RWPE2 (cell line): ENCODE measurements around the gene SORCS2.

Source experiments
- ATAC-seq: fragments of 200-7000 bp; cut with Tn5 transposase; 3 replicates; pipeline ENCODE4 v1.9.1; 2021; ENCODE audit warnings: low read depth
- DNase-seq: peaks from one replicate; pipeline ENCODE4 v3.0.0-alpha.2; 2020; ENCODE audit warnings: low spot score
- H3K27ac ChIP-seq: fragments of 450-650 bp; 2 replicates; pipeline ENCODE4 v1.5.1; 2017; ENCODE audit warnings: mild to moderate bottlenecking; ENCODE audit not compliant: poor library complexity, severe bottlenecking
- H3K27me3 ChIP-seq: fragments of 250-450 bp; sonication (Bioruptor Pico); 2 replicates; pipeline ENCODE4 v1.5.1; 2021; ENCODE audit warnings: mild to moderate bottlenecking, moderate library complexity; ENCODE audit not compliant: insufficient read depth, poor library complexity, severe bottlenecking
- H3K36me3 ChIP-seq: fragments of 250-450 bp; sonication (Bioruptor Pico); 2 replicates; pipeline ENCODE4 v1.5.1; 2020; ENCODE audit warnings: low read depth, mild to moderate bottlenecking, moderate library complexity
- H3K4me1 ChIP-seq: fragments of 250-450 bp; sonication (Bioruptor Pico); 2 replicates; pipeline ENCODE4 v1.5.1; 2021; ENCODE audit warnings: mild to moderate bottlenecking, moderate library complexity; ENCODE audit not compliant: insufficient read depth, poor library complexity, severe bottlenecking
- H3K4me3 ChIP-seq: fragments of 250-450 bp; sonication (Bioruptor Pico); 2 replicates; pipeline ENCODE4 v1.5.1; 2021; ENCODE audit warnings: mild to moderate bottlenecking, moderate library complexity; ENCODE audit not compliant: severe bottlenecking
- H3K9me3 ChIP-seq: fragments of 250-450 bp; sonication (Bioruptor Pico); 2 replicates; pipeline ENCODE4 v1.5.1; 2021; ENCODE audit warnings: mild to moderate bottlenecking, moderate library complexity; ENCODE audit not compliant: severe bottlenecking
- CTCF ChIP-seq: fragments of 450-650 bp; IDR thresholded peaks from one replicate; pipeline ENCODE4 v1.5.1; 2017; ENCODE audit warnings: mild to moderate bottlenecking, moderate library complexity; ENCODE audit not compliant: poor library complexity, severe bottlenecking

Gene SORCS2

GRCh38 chr4:7189066-7189465 lies 3.3 kb upstream of the SORCS2 start:
- Histone ChIP-seq H3K9me3 (no peaks in the 10 kb centered on the region), H3K27ac (no peak overlapping the region), H3K4me1 (no peaks in the 10 kb centered on the region), H3K36me3 (no peaks in the 10 kb centered on the region), H3K4me3 (no peak overlapping the region), H3K27me3 (peaks cover 27% of the 10 kb centered on the region)
- DNase-seq (no peak), ATAC-seq (no peak)
- no peak for TF ChIP-seq CTCF

GRCh38 chr4:7189475-7190277 lies 2.7 kb upstream of the SORCS2 start:
- Histone ChIP-seq H3K4me3 (no peak overlapping the region), H3K9me3 (no peaks in the 10 kb centered on the region), H3K27ac (no peak overlapping the region), H3K4me1 (no peaks in the 10 kb centered on the region), H3K27me3 (peaks cover 32% of the 10 kb centered on the region), H3K36me3 (no peaks in the 10 kb centered on the region)
- DNase-seq (no peak), ATAC-seq (no peak)
- TF ChIP-seq CTCF: peak; percentile 15

- ATAC-seq (no peak), DNase-seq (no peak)
- Histone ChIP-seq H3K27me3 (peaks cover 32% of the 10 kb centered on the region), H3K36me3 (no peaks in the 10 kb centered on the region), H3K4me3 (no peak overlapping the region), H3K9me3 (no peaks in the 10 kb centered on the region), H3K4me1 (no peaks in the 10 kb centered on the region), H3K27ac (no peak overlapping the region)
- TF ChIP-seq CTCF: no peak
Measured at GRCh38 chr4:7190278-7190594, 2.1 kb upstream of the SORCS2 start.

GRCh38 chr4:7190691-7191545 lies 1.4 kb upstream of the SORCS2 start:
- no peaks in the 10 kb centered on the region for H3K9me3 ChIP-seq
- no peak overlapping the region for H3K4me3 ChIP-seq
- ATAC-seq (no peak), DNase-seq (no peak)
- peaks cover 32% of the 10 kb centered on the region for H3K27me3 ChIP-seq
- TF ChIP-seq CTCF: no peak
- H3K36me3 ChIP-seq: no peaks in the 10 kb centered on the region
- no peak overlapping the region for H3K27ac ChIP-seq
- H3K4me1 ChIP-seq: no peaks in the 10 kb centered on the region
